HepG2 (cell line): Measurements from ENCODE around the gene ZNRD2. TPM values are rescaled to one million over a fixed set of nuclear protein-coding genes. Genes with fewer than 3 reads are reported as not detected.
A peak's percentile ranks its signal among the peaks of the same experiment; 100 is the strongest.

Experiments
- ARNTL ChIP-seq: sonication (generic); formaldehyde crosslinking; IDR thresholded peaks from 2 replicates; pipeline ENCODE4 v1.4.0; 2020; ENCODE audit warnings: mild to moderate bottlenecking, missing genetic modification reagents
- BORCS8-MEF2B ChIP-seq: sonication (generic); formaldehyde crosslinking; IDR thresholded peaks from 2 replicates; pipeline ENCODE4 v1.8.0; 2022; ENCODE audit warnings: mild to moderate bottlenecking, missing genetic modification reagents
- FOSL2 ChIP-seq: sonication (generic); formaldehyde crosslinking; IDR thresholded peaks from 2 replicates; pipeline ENCODE4 v1.4.0; 2020; ENCODE audit warnings: missing genetic modification reagents
- HNRNPH1 ChIP-seq: fragments of 200-400 bp; formaldehyde crosslinking; optimal IDR thresholded peaks from 2 replicates; pipeline ENCODE3; 2017; ENCODE audit warnings: mild to moderate bottlenecking, low read depth, low read length
- IKZF1 ChIP-seq: fragments of 450-650 bp; IDR thresholded peaks from 2 replicates; pipeline ENCODE4 v1.7.1; 2016
- JUN ChIP-seq: sonication (generic); formaldehyde crosslinking; IDR thresholded peaks from 2 replicates; pipeline ENCODE4 v1.4.0; 2020; ENCODE audit warnings: mild to moderate bottlenecking, missing genetic modification reagents
- KLF12 ChIP-seq: sonication (generic); formaldehyde crosslinking; IDR thresholded peaks from 2 replicates; pipeline ENCODE4 v1.4.0; 2020; ENCODE audit warnings: missing genetic modification reagents, borderline replicate concordance
- MAZ ChIP-seq, 2 experiments: sonication (generic) in 1 of 2; formaldehyde crosslinking in 1 of 2; IDR thresholded peaks; 2 replicates each; pipeline versions ENCODE4 v1.5.0 to v1.6.1; 2012 to 2020; ENCODE audit warnings: low read depth in 2 of 2, mild to moderate bottlenecking in 2 of 2, borderline replicate concordance in 1 of 2, improper control_type of control experiment in 1 of 2, low read length in 1 of 2, missing genetic modification reagents in 1 of 2, moderate library complexity in 1 of 2
- MED1 ChIP-seq: sonication (generic); formaldehyde crosslinking; IDR thresholded peaks from 2 replicates; pipeline ENCODE4 v1.4.0; 2020; ENCODE audit warnings: missing genetic modification reagents
- MIER3 ChIP-seq: IDR thresholded peaks from 2 replicates; pipeline ENCODE4 v1.6.1; 2016; ENCODE audit warnings: missing compliant biosample characterization, borderline replicate concordance
- PHF20 ChIP-seq: sonication (generic); formaldehyde crosslinking; IDR thresholded peaks from 2 replicates; pipeline ENCODE4 v1.5.0; 2020; ENCODE audit warnings: mild to moderate bottlenecking, missing genetic modification reagents
- PLSCR1 ChIP-seq: sonication (generic); formaldehyde crosslinking; IDR thresholded peaks from 2 replicates; pipeline ENCODE4 v1.5.0; 2020; ENCODE audit warnings: missing genetic modification reagents, mild to moderate bottlenecking, borderline replicate concordance
- POLR2G ChIP-seq: fragments of 200-400 bp; formaldehyde crosslinking; IDR thresholded peaks from 2 replicates; pipeline ENCODE4 v1.6.1; 2018; ENCODE audit warnings: mild to moderate bottlenecking, low read depth, low read length, moderate library complexity
- SKIL ChIP-seq: sonication (generic); formaldehyde crosslinking; IDR thresholded peaks from 2 replicates; pipeline ENCODE4 v1.8.0; 2022; ENCODE audit warnings: missing genetic modification reagents, mild to moderate bottlenecking, moderate library complexity, borderline replicate concordance
- SOX6 ChIP-seq, 2 experiments: fragments of 450-650 bp in 1 of 2; sonication (generic) in 1 of 2; formaldehyde crosslinking in 1 of 2; IDR thresholded peaks; 2 replicates each; pipeline versions ENCODE4 v1.4.0 to v1.6.1; 2017 to 2020; ENCODE audit warnings: antibody characterized with exemption in 1 of 2, mild to moderate bottlenecking in 1 of 2, missing genetic modification reagents in 1 of 2
- TAF1 ChIP-seq: sonication (generic); formaldehyde crosslinking; IDR thresholded peaks from 2 replicates; pipeline ENCODE4 v1.4.0; 2020; ENCODE audit warnings: missing genetic modification reagents
- ZBTB7B ChIP-seq: sonication (generic); formaldehyde crosslinking; IDR thresholded peaks from 2 replicates; pipeline ENCODE4 v1.4.0; 2020; ENCODE audit warnings: missing genetic modification reagents
- ZFP37 ChIP-seq: sonication (generic); formaldehyde crosslinking; IDR thresholded peaks from 2 replicates; pipeline ENCODE4 v1.4.0; 2020; ENCODE audit warnings: missing genetic modification reagents, borderline replicate concordance
- ZNF329 ChIP-seq: sonication (generic); formaldehyde crosslinking; IDR thresholded peaks from 2 replicates; pipeline ENCODE4 v1.9.0; 2021; ENCODE audit warnings: low read depth, mild to moderate bottlenecking, missing genetic modification reagents
- ZNF598 ChIP-seq: sonication (generic); formaldehyde crosslinking; IDR thresholded peaks from 2 replicates; pipeline ENCODE4 v1.5.1; 2020; ENCODE audit warnings: mild to moderate bottlenecking, missing genetic modification reagents, borderline replicate concordance
- polyA plus RNA-seq, 8 experiments: library from polyadenylated mRNA; depleted of rRNA in 3 of 8; stranded (reverse) in 7 of 8; unstranded in 1 of 8; fragments of >200 nt; fragmentation: Illumina TruSeq in 4 of 8; extraction: Trizol in 4 of 8; gene quantifications; 2 replicates each; pipeline versions ENCODE4 v1.2.1 to v1.2.3, GENCODE V29; 2011 to 2016; ENCODE audit warnings: low read depth in 4 of 8, missing spikeins in 1 of 8, mixed read lengths in 1 of 8; ENCODE audit not compliant: insufficient read depth in 1 of 8
- total RNA-seq, 5 experiments: library from RNA; depleted of rRNA; stranded (reverse); fragments of >200 nt; fragmentation: Illumina TruSeq; extraction: Trizol; gene quantifications; 2 replicates each; pipeline ENCODE4 v1.2.3, GENCODE V29; 2016; ENCODE audit warnings: low read depth in 1 of 5
- TF ChIP-seq, protein P1 (sequence below): sonication (generic); formaldehyde crosslinking; IDR thresholded peaks from 2 replicates; pipeline ENCODE4 v1.5.1; 2020; ENCODE audit warnings: missing genetic modification reagents, mild to moderate bottlenecking, borderline replicate concordance
- TF ChIP-seq, protein P2 (sequence below): sonication (generic); formaldehyde crosslinking; IDR thresholded peaks from 2 replicates; pipeline ENCODE4 v1.8.0; 2022; ENCODE audit warnings: missing genetic modification reagents, low read depth, mild to moderate bottlenecking, borderline replicate concordance
- TF ChIP-seq, protein P3 (sequence below): sonication (generic); formaldehyde crosslinking; IDR thresholded peaks from 2 replicates; pipeline ENCODE4 v1.4.0; 2020; ENCODE audit warnings: mild to moderate bottlenecking, missing genetic modification reagents, borderline replicate concordance

ZNRD2 gene
- total and polyA plus RNA-seq, 2 of the 13 experiments (the other 11 are each of a cell fraction or from before 2014, with no cell fraction given), result 29.2 to 34.0 TPM

DNA sequence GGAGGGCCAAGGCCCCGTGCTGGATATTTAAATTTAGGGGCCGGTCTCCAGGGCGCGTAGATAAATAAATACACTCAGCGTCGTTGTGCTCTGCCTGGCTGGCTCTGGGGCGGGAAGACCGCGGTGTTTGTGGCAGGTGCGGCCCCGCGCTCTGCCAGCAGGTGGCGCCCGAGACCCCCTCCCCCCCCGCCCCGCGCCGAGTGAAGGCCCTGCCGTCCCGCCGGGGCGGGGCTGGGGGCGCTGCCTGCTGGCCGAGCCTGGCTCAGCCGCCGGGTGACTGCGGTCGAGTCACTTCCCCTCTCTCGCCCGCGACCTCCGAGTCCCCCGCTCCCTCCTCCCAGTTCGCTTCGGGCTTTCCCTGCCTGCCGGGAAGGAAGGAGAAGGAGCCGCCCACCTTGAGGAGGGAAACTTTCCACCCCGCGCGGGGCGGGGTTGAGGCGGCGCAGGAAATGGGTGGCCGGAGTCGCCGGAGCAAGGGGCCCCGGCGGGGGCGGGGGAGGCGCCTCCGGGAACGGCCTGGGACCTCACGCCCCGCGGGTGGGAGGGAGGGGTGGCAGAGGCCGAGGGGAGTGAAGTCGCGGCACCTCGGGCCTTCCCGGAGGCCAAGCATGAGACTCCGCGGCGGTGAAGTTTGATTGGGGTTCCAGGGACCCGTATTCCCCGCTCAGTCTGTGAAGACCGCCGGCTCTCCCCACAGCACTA is 4.0 kb downstream of the ZNRD2 start (continued):
- peak; percentile 42; the same call in 1 of the 2 replicates for TF ChIP-seq SKIL (CRISPR knock-in tag)
- TF ChIP-seq, protein P1, sequence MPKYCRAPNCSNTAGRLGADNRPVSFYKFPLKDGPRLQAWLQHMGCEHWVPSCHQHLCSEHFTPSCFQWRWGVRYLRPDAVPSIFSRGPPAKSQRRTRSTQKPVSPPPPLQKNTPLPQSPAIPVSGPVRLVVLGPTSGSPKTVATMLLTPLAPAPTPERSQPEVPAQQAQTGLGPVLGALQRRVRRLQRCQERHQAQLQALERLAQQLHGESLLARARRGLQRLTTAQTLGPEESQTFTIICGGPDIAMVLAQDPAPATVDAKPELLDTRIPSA (CRISPR knock-in tag), result no peak
- peak; percentile 24; the same call in 1 of the 2 replicates for TF ChIP-seq TAF1 (CRISPR knock-in tag)
- TF ChIP-seq ZNF598 (CRISPR knock-in tag), result peak; percentile 67; the same call in 1 of the 2 replicates
- no peak for TF ChIP-seq ZNF329 (CRISPR knock-in tag)
- 0 out of 2 replicates have a peak, but pooled peaks have one; percentile 15 for TF ChIP-seq BORCS8-MEF2B (CRISPR knock-in tag)
- TF ChIP-seq MIER3 (CRISPR knock-in tag), result no peak
- peak; percentile 87 for TF ChIP-seq MAZ (IDR thresholded peaks at IDR 0.05; ENCODE audit: borderline replicate concordance, low read depth, low read length)
- peak; percentile 91 for TF ChIP-seq MAZ (CRISPR knock-in tag; IDR thresholded peaks at IDR 0.05; ENCODE audit: low read depth)
- no peak; the same call in 1 of the 2 replicates for TF ChIP-seq ARNTL (CRISPR knock-in tag)
- peak; percentile 18; the same call in 1 of the 2 replicates for TF ChIP-seq ZBTB7B
- TF ChIP-seq SOX6 (IDR thresholded peaks at IDR 0.05), result no peak
- TF ChIP-seq SOX6 (CRISPR knock-in tag; IDR thresholded peaks at IDR 0.05), result peak; percentile 31; the same call in 1 of the 2 replicates
- no peak for TF ChIP-seq JUN (CRISPR knock-in tag)
- TF ChIP-seq PHF20, result no peak
- no peak for TF ChIP-seq PLSCR1 (CRISPR knock-in tag)
- no peak for TF ChIP-seq ZFP37 (CRISPR knock-in tag)
- TF ChIP-seq, protein P2, sequence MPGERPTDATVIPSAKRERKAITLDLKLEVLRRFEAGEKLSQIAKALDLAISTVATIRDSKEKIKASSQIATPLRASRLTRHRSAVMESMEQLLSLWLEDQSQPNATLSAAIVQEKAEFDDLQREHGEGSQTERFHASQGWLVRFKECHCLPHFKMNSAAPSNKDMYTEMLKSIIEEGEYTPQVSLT (CRISPR knock-in tag), result no peak
- peak; percentile 10; the same call in 1 of the 2 replicates for TF ChIP-seq FOSL2 (CRISPR knock-in tag)
- no peak for TF ChIP-seq IKZF1
- TF ChIP-seq, protein P3, sequence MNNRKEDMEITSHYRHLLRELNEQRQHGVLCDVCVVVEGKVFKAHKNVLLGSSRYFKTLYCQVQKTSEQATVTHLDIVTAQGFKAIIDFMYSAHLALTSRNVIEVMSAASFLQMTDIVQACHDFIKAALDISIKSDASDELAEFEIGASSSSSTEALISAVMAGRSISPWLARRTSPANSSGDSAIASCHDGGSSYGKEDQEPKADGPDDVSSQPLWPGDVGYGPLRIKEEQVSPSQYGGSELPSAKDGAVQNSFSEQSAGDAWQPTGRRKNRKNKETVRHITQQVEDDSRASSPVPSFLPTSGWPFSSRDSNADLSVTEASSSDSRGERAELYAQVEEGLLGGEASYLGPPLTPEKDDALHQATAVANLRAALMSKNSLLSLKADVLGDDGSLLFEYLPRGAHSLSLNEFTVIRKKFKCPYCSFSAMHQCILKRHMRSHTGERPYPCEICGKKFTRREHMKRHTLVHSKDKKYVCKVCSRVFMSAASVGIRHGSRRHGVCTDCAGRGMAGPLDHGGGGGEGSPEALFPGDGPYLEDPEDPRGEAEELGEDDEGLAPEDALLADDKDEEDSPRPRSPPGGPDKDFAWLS (CRISPR knock-in tag), result no peak
- TF ChIP-seq POLR2G, result peak; percentile 62
- TF ChIP-seq HNRNPH1, result no peak
- peak; percentile 24; the same call in 1 of the 2 replicates for TF ChIP-seq MED1 (CRISPR knock-in tag)
- TF ChIP-seq KLF12 (CRISPR knock-in tag), result peak; percentile 61; the same call in 1 of the 2 replicates
